ENCODE measurements around the gene PTPRM.

GRCh38 chr18:8366656-8367055 is 799.5 kb downstream of the PTPRM start:
- TF ChIP-seq CTCF (IDR thresholded peaks at IDR 0.05; ENCODE audit: low read length) (no peak), EZH2 (optimal IDR thresholded peaks at IDR 0.05; ENCODE audit: low read depth, low read length) (no peak), EZH2phosphoT487 (IDR thresholded peaks at IDR 0.05; ENCODE audit: low read length) (no peak)
